Calu3 (cell line): ENCODE data around the gene MAML3. TPM values are rescaled to one million over a fixed set of nuclear protein-coding genes. Genes with fewer than 3 reads are reported as not detected.

ENCODE experiments used
- BruUV-seq: library from RNA; stranded (reverse); fragments of 400-500 nt; replicated peaks from 2 replicates; lab custom pipeline; 2021; lab: Mats Ljungman, UMichigan
- CTCF ChIA-PET: fragments of 300-600 bp; sonication (Branson Sonifier 250); formaldehyde crosslinking; loops from one replicate; lab custom pipeline; 2022; ENCODE audit warnings: antibody characterized with exemption; lab: Charles Lee
- DNase-seq: peaks from one replicate; pipeline ENCODE4 v3.0.0; 2022
- H3K27ac Mint-ChIP-seq: one replicate; pipeline ENCODE4 v1.8.0; 2022; ENCODE audit warnings: mixed read lengths; ENCODE audit not compliant: unreplicated experiment
- H3K27me3 Mint-ChIP-seq: one replicate; pipeline ENCODE4 v1.8.0; 2022; ENCODE audit warnings: mixed read lengths; ENCODE audit not compliant: unreplicated experiment
- H3K36me3 Mint-ChIP-seq: one replicate; pipeline ENCODE4 v1.8.0; 2022; ENCODE audit warnings: mild to moderate bottlenecking, moderate library complexity, mixed read lengths; ENCODE audit not compliant: insufficient read depth, unreplicated experiment
- H3K4me1 Mint-ChIP-seq: one replicate; pipeline ENCODE4 v1.8.0; 2022; ENCODE audit warnings: mild to moderate bottlenecking, low read depth, mixed read lengths; ENCODE audit not compliant: unreplicated experiment
- H3K4me3 Mint-ChIP-seq: one replicate; pipeline ENCODE4 v1.8.0; 2022; ENCODE audit warnings: mild to moderate bottlenecking, low read depth, moderate library complexity, mixed read lengths; ENCODE audit not compliant: unreplicated experiment
- H3K9me3 Mint-ChIP-seq: one replicate; pipeline ENCODE4 v1.8.0; 2022; ENCODE audit warnings: low read depth, mixed read lengths; ENCODE audit not compliant: unreplicated experiment
- intact Hi-C: fragments of 100-400 bp; cut with micrococcal nuclease; formaldehyde crosslinking; loops from one replicate; pipeline ENCODE4 v1.10.0; 2022; ENCODE audit not compliant: unreplicated experiment
- total RNA-seq: library from RNA; stranded (reverse); gene quantifications from 2 replicates; pipeline ENCODE4 v1.2.3, GENCODE V29; 2022
- TF ChIP-seq, protein P1 (sequence below): fragments of 200-600 bp; IDR thresholded peaks from one replicate; pipeline ENCODE4 v1.8.0; 2022; ENCODE audit warnings: antibody characterized with exemption; ENCODE audit not compliant: unreplicated experiment

The MAML3 gene
- total RNA-seq, 1 experiment from 2014 or later, result 4.0 TPM

DNA sequence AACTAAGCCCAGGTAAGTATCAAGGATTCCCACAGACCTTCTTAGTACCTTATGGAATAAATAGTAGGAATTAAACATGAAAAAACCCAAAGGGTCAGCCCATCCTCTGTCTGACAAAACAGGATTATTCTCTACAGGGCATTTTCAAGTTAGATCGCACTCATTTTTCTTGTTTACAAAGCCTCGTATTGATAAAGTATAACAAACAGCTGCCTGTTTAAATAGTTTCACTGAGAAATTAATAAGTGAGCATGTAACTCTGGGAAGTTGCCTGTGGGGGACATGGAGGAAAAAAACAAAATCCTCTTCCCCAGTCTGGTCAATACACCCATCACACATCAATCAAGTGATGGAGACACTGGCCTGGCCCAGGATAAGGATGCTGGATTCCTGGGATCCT, 48.5 kb downstream of the MAML3 start:
- H3K4me3 Mint-ChIP-seq, result no peak overlapping the region
- H3K27me3 Mint-ChIP-seq, result no peaks in the 10 kb centered on the region
- intact Hi-C loops, result no loop called here
- DNase-seq, result no peak
- BruUV-seq, result no TSS peak
- peaks cover 5% of the 10 kb centered on the region for H3K36me3 Mint-ChIP-seq
- H3K4me1 Mint-ChIP-seq, result peaks cover 6% of the 10 kb centered on the region
- H3K9me3 Mint-ChIP-seq, result no peaks in the 10 kb centered on the region
- TF ChIP-seq, protein P1, sequence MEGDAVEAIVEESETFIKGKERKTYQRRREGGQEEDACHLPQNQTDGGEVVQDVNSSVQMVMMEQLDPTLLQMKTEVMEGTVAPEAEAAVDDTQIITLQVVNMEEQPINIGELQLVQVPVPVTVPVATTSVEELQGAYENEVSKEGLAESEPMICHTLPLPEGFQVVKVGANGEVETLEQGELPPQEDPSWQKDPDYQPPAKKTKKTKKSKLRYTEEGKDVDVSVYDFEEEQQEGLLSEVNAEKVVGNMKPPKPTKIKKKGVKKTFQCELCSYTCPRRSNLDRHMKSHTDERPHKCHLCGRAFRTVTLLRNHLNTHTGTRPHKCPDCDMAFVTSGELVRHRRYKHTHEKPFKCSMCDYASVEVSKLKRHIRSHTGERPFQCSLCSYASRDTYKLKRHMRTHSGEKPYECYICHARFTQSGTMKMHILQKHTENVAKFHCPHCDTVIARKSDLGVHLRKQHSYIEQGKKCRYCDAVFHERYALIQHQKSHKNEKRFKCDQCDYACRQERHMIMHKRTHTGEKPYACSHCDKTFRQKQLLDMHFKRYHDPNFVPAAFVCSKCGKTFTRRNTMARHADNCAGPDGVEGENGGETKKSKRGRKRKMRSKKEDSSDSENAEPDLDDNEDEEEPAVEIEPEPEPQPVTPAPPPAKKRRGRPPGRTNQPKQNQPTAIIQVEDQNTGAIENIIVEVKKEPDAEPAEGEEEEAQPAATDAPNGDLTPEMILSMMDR, result no peak
- no peak overlapping the region for H3K27ac Mint-ChIP-seq
- CTCF ChIA-PET, result no interaction called here

DNA sequence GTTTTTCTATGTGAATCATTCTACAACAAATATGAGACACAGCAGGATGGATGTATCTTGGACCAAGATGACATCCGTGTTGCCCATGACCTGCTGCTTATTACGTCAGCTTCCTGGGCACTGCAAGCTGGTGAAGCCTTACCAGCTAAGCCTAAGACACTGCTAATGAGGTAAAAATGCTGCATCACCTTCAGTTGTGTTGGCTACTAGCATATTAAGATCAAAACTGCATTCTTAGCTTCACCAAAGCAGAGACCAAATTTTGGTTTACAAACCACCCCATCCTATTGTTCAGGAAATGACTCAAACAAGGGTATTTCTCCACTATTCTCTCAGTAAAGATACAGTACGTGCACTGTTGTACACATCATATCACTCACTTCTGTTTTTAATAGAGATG, 50.3 kb downstream of the MAML3 start:
- intact Hi-C loops, result no loop called here
- DNase-seq, result no peak
- no TSS peak for BruUV-seq
- Mint-ChIP-seq H3K4me3 (no peak overlapping the region), H3K27ac (no peak overlapping the region), H3K9me3 (no peaks in the 10 kb centered on the region), H3K27me3 (no peaks in the 10 kb centered on the region), H3K4me1 (peaks cover 21% of the 10 kb centered on the region), H3K36me3 (peaks cover 8% of the 10 kb centered on the region)
- TF ChIP-seq, protein P1, result no peak
- CTCF ChIA-PET, result no interaction called here

DNA sequence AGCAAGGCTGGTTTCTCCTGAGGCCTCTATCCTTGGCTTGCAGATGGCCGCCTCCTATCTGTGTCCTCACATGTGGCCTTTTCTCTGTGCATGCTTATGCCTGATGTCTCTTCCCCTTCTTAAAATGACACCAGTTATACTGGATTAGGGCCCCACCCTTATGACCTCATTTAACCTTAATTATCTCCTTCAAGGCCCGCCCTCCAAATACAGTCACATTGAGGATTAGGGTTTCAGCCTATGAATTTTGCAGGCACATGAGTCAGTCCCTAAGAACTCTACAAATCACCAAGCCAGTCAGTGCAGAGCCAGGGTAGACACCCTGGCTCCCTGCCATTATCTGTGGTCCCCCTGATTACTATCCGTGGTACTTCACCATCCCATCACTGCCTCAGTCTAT, 51.6 kb downstream of the MAML3 start:
- Mint-ChIP-seq H3K27me3 (no peaks in the 10 kb centered on the region), H3K27ac (no peak overlapping the region), H3K4me1 (peaks cover 26% of the 10 kb centered on the region), H3K9me3 (no peaks in the 10 kb centered on the region), H3K36me3 (peaks cover 9% of the 10 kb centered on the region), H3K4me3 (no peak overlapping the region)
- TF ChIP-seq, protein P1, result no peak
- intact Hi-C loops, result no loop called here
- no TSS peak for BruUV-seq
- DNase-seq, result no peak
- CTCF ChIA-PET, result interaction anchor here (0.6 kb wide), 1 partner anchor 87 kb away, joined by 7 read pairs; no protein-coding TSS in a partner anchor

DNA sequence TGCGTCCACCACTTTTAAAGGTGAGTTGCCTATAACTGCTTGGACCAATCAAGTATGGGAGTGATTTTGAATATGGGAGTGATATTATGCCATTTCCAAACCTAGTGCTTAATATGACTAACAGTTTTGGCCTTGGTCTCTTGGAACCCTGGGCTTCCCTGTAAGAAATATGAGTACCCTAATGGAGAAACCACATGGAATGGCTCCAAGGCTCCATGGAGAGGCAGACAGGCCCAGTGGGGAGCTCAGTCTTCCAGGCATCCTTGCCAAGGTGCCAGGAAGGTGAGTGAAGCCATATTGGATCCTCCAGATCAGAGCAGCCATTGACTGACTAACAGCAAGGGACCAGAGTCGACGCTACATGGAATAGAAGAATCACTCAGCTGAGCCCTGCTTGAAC, 53.2 kb downstream of the MAML3 start:
- peaks cover 42% of the 10 kb centered on the region for H3K4me1 Mint-ChIP-seq
- no peaks in the 10 kb centered on the region for H3K27me3 Mint-ChIP-seq

More for the DNA sequence above, 53.2 kb downstream of the MAML3 start:
- intact Hi-C loops, result no loop called here
- H3K9me3 Mint-ChIP-seq, result no peaks in the 10 kb centered on the region
- TF ChIP-seq, protein P1, result no peak
- H3K4me3 Mint-ChIP-seq, result no peak overlapping the region
- no peak for DNase-seq
- BruUV-seq, result no TSS peak
- CTCF ChIA-PET, result no interaction called here
- H3K36me3 Mint-ChIP-seq, result peaks cover 5% of the 10 kb centered on the region
- H3K27ac Mint-ChIP-seq, result no peak overlapping the region
